Smooth muscle cell (in vitro differentiated cells): ENCODE measurements around the gene SGCA. TPM values are rescaled to one million over a fixed set of nuclear protein-coding genes. Genes with fewer than 3 reads are reported as not detected.

ENCODE experiments used
- DNase-seq: peaks from one replicate; lab custom pipeline; 2025; ENCODE audit not compliant: unreplicated experiment; lab: John Stamatoyannopoulos, UW
- H2AFZ ChIP-seq: fragments of 200-600 bp; sonication (generic); 2 replicates; pipeline ENCODE4 v1.6.0; 2016; ENCODE audit warnings: antibody characterized with exemption, low read depth, mild to moderate bottlenecking
- H3F3A ChIP-seq: fragments of 200-600 bp; sonication (generic); 2 replicates; pipeline ENCODE4 v1.6.0; 2017; ENCODE audit warnings: antibody characterized with exemption, low read depth
- H3K27ac ChIP-seq: fragments of 200-600 bp; sonication (generic); 2 replicates; pipeline ENCODE4 v1.5.1; 2016; ENCODE audit warnings: low read depth, mild to moderate bottlenecking
- H3K27me3 ChIP-seq: fragments of 200-600 bp; sonication (generic); 2 replicates; pipeline ENCODE4 v1.6.1; 2016; ENCODE audit warnings: low read depth, mild to moderate bottlenecking
- H3K36me3 ChIP-seq: fragments of 200-600 bp; sonication (generic); 2 replicates; pipeline ENCODE4 v1.5.1; 2016; ENCODE audit warnings: low read depth
- H3K4me1 ChIP-seq: fragments of 200-600 bp; sonication (generic); 2 replicates; pipeline ENCODE4 v1.5.1; 2016; ENCODE audit warnings: low read depth
- H3K4me2 ChIP-seq: fragments of 200-600 bp; sonication (generic); 2 replicates; pipeline ENCODE4 v1.6.0; 2016; ENCODE audit warnings: mild to moderate bottlenecking
- H3K4me3 ChIP-seq: fragments of 200-600 bp; sonication (generic); 2 replicates; pipeline ENCODE4 v1.5.1; 2016; ENCODE audit warnings: mild to moderate bottlenecking
- H3K79me2 ChIP-seq: fragments of 200-600 bp; sonication (generic); 2 replicates; pipeline ENCODE4 v1.6.0; 2016; ENCODE audit warnings: low read depth, mild to moderate bottlenecking
- H3K9ac ChIP-seq: fragments of 200-600 bp; sonication (generic); 2 replicates; pipeline ENCODE4 v1.6.0; 2016; ENCODE audit warnings: low read depth
- H3K9me3 ChIP-seq: fragments of 200-600 bp; sonication (generic); replicated peaks from 2 replicates; pipeline ENCODE4 v1.5.1; 2016; ENCODE audit warnings: low read depth
- H4K20me1 ChIP-seq: fragments of 200-600 bp; sonication (generic); 2 replicates; pipeline ENCODE4 v1.6.0; 2016; ENCODE audit warnings: low read depth
- CTCF ChIP-seq: fragments of 200-600 bp; sonication (generic); IDR thresholded peaks from 2 replicates; pipeline ENCODE4 v1.5.1; 2017; ENCODE audit warnings: borderline replicate concordance, mild to moderate bottlenecking, antibody characterized with exemption; ENCODE audit not compliant: insufficient read depth, poor library complexity, severe bottlenecking
- WGBS: methylation state at CpG from one replicate; pipeline ENCODE4 v1.1.7; 2016; ENCODE audit warnings: low lambda C conversion rate; 5-methylcytosine and 5-hydroxymethylcytosine counted together
- polyA plus RNA-seq: library from polyadenylated mRNA; unstranded; fragments of >200 nt; fragmentation: Nextera tagmentation; extraction: Ambion mirVana; gene quantifications from 2 replicates; pipeline ENCODE4 v1.2.1, GENCODE V29; 2016
- total RNA-seq: library from RNA; depleted of rRNA; stranded (reverse); fragments of >200 nt; gene quantifications from 2 replicates; pipeline ENCODE4 v1.2.3, GENCODE V29; 2014

The SGCA gene
- total and polyA plus RNA-seq, 2 experiments from 2014 or later = 2.1 TPM; not detected in 1

DNA sequence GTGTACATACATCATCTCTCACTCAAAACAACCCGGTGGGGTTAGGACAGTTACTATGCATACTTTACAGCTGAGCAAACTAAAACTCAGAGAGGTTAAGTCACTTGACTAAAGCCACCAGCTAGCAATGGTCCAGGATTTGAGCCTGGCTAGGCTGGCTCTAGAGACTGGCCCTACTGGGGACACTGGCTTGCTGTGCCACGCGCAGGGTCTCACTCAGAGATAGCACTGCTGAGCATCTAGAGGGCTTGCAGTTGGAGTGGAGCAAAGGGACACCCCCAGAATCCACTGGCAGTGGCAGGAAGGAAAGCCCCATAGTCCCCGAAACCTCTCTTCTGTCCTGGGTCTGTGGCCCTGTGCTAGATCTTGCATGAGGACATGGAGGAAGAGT lies 47.0 kb upstream of the SGCA start:
- Histone ChIP-seq H4K20me1 (no peaks in the 10 kb centered on the region), H3K4me2 (no peak overlapping the region), H3K27me3 (no peaks in the 10 kb centered on the region), H3K27ac (no peak overlapping the region), H3K4me3 (no peak overlapping the region), H3K9me3 (no peaks in the 10 kb centered on the region), H3K36me3 (no peaks in the 10 kb centered on the region), H3K79me2 (no peaks in the 10 kb centered on the region), H3F3A (no peaks in the 10 kb centered on the region), H3K9ac (no peak overlapping the region), H2AFZ (no peak overlapping the region), H3K4me1 (peaks cover 19% of the 10 kb centered on the region)
- DNase-seq = no peak
- no peak for TF ChIP-seq CTCF
- 93% methylated on average over 4 of the region's 4 CpGs for WGBS

DNA sequence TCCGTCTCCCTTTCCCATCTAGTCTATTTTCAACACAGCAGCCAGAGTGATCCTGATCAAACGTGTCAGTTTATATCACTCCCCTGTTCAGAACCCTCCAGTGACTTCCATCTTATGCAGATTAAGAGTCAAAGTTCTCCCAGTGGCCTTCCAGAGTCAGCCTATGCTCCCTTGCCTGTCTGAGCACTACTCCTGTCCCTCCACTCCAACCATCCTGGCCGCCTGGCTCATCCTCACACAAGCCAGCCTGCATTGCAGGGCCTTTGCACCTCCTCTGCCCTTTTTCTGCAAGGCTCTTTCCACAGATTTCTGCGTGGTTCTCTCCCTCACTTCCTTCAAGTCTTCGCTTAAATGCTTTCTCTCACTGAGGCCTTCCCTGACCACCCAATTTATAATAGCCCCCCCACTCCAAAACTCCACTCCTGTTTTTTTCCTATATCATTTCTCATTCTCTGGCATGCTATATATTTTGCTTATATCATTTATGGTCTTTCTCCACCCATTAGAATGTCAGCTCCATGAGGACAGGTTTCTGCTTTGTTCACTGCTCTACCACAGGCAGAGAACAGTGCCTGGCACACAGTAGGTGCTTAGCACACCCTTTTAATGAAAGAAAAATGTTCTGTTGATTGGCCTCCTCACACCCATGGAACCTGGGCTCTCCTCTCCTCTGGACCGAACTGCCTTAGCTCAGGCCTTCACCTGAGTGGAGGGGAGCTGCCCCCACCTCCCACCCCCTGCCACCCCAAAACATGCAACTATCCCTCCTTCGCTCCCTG lies 45.1 kb upstream of the SGCA start:
- WGBS = 89% methylated on average over 7 of the region's 7 CpGs

DNA sequence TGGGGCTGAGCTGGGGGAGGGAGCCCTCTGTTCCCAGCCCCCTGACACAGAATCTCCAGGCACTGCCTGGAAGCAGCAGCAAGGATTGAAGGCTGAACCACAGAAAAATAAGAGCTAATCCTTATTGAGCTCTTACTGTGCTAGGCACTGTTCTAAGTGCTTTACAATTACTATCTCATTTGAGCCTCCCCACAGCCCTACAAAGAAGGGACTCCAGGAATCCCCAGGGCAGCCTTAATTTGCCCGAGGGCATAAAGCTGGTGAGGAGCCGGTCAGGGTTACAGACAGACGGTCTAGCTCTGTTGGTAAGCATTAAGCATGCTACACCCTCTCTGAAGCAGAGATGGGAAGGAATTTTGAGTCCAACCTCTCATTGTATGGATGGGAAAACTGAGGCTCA lies 42.9 kb upstream of the SGCA start:
- no peak overlapping the region for H3K9ac ChIP-seq
- peaks cover 24% of the 10 kb centered on the region for H3K4me1 ChIP-seq
- no peak for DNase-seq
- H3K27ac ChIP-seq = no peak overlapping the region
- H3K4me3 ChIP-seq = no peak overlapping the region
- no peaks in the 10 kb centered on the region for H3K36me3 ChIP-seq
- H3K79me2 ChIP-seq = no peaks in the 10 kb centered on the region
- no peaks in the 10 kb centered on the region for H4K20me1 ChIP-seq
- no peaks in the 10 kb centered on the region for H3K27me3 ChIP-seq
- H2AFZ ChIP-seq = no peak overlapping the region
- H3F3A ChIP-seq = no peaks in the 10 kb centered on the region
- WGBS = 55% methylated on average over 3 of the region's 3 CpGs
- no peak for TF ChIP-seq CTCF
- no peak overlapping the region for H3K4me2 ChIP-seq
- no peaks in the 10 kb centered on the region for H3K9me3 ChIP-seq

More for the DNA sequence above, 45.1 kb upstream of the SGCA start:
- Histone ChIP-seq H3K4me3 (no peak overlapping the region), H3K9ac (no peak overlapping the region), H3K9me3 (no peaks in the 10 kb centered on the region), H3K4me2 (no peak overlapping the region), H3K79me2 (no peaks in the 10 kb centered on the region), H2AFZ (no peak overlapping the region), H4K20me1 (no peaks in the 10 kb centered on the region), H3K27ac (no peak overlapping the region), H3K27me3 (no peaks in the 10 kb centered on the region), H3F3A (no peaks in the 10 kb centered on the region), H3K36me3 (no peaks in the 10 kb centered on the region), H3K4me1 (peaks cover 25% of the 10 kb centered on the region)
- no peak for TF ChIP-seq CTCF
- DNase-seq = no peak

GRCh38 chr17:50123649-50124349 lies 42.0 kb upstream of the SGCA start:
- Histone ChIP-seq H3K9me3 (no peaks in the 10 kb centered on the region), H3K4me3 (no peak overlapping the region), H3K27me3 (no peaks in the 10 kb centered on the region), H3K9ac (no peak overlapping the region), H3K79me2 (no peaks in the 10 kb centered on the region), H3K27ac (no peak overlapping the region), H3K4me2 (no peak overlapping the region), H2AFZ (no peak overlapping the region), H4K20me1 (no peaks in the 10 kb centered on the region), H3F3A (no peaks in the 10 kb centered on the region), H3K36me3 (no peaks in the 10 kb centered on the region), H3K4me1 (peaks cover 30% of the 10 kb centered on the region)
- 56% methylated on average over 12 of the region's 12 CpGs for WGBS
- no peak for TF ChIP-seq CTCF
- DNase-seq = no peak
